ENCODE measurements around the gene TRIM8.
"Not testable (repeated sequence)": the region's sequence is repeated elsewhere in the genome, so short reads cannot be mapped to it uniquely, and the experiment has no call there.

The TRIM8 gene

DNA sequence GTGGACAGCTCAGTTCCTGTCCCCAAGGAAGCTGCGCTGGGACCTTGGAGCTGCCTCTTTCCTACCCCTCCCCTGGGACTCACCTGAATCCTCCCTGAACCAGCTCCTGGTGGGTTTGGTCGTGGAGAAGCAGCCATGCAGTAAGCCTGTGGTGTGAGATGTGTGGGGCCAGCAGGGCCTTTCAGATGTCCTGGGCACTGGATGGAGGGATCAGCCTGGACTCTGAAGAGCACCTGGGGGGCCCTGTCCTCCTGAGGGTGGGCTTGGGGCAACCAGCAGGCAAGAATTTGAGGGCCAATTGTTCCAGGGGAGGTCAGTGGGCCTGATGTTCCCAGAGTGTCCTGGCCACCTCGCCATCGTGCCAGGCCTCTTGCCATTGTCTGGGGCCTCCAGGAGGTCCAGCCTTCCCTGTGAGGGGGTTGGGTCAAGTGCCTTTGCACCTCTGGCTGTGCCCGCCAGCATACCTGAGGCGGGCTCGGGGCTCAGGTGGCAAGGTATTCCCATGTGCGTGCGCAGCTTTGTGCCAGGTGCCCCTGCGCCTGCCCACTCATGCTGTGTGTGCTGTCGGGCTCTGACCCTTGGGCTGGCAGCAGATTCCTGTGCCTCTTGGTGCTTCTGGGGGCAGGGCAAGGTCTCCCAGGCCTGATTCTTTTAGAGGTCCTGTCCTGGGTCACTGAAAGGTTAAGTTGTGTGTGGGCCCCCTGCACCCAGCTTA lies 7.3 kb downstream of the TRIM8 start:
- peak; percentile 45 for DNase-seq

DNA sequence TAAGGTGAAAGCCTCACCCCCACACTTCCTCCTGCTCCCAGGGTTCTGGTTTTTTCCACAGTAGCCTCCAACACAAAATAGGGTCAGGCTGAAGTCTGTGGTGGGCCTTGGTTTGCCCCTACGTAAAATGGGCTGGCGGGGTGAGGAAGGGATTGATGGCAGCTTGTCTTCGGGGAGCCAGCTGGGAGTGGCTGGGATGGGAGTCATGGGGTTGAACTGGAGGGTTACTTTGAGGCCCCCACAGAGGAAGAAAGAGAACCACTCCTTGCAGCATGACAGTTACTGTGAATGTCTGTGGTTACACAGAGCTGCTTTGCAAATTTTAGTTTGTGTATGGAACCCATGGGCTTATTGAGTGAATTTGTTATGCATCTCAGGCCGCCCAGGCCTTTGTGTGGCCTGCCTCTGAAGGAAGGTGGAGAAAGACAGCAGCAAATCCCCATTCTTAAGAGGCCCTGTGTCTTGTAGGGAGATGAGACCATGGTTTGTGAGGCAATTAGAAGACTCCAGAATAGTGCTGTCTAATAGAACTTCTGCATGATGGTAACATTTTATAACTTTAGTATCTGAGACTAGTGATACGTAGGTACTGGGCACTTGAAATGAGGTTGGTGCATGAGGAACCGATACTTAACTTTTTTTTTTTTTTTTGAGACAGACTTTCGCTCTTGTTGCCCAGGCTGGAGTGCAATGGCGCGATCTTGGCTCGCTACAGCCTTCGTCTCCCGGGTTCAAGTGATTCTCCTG lies 8.1 kb downstream of the TRIM8 start:
- DNase-seq = peak; percentile 29

DNA sequence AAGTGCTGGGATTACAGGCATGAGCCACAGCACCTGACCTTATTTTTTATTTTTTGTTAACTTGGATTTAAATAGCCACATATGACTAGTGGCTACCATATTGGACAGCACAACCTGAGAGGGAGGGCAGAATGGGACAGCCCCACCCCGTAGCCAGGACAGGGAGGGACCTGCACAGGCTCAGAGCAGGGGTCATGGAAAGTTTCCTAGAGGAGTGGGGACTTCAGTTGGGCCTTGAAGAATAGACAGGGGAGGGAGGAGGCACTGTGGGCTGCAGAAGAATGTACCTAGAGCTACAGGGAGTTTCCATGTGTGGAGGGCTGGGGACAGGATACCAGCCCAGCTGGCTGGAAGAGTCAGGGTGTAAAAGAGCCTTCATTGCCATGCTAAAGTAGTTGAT lies 8.8 kb downstream of the TRIM8 start:
- no peak for DNase-seq

- DNase-seq = no peak
These were observed 10.3 kb downstream of the TRIM8 start for GRCh38 chr10:102654566-102654965.

DNA sequence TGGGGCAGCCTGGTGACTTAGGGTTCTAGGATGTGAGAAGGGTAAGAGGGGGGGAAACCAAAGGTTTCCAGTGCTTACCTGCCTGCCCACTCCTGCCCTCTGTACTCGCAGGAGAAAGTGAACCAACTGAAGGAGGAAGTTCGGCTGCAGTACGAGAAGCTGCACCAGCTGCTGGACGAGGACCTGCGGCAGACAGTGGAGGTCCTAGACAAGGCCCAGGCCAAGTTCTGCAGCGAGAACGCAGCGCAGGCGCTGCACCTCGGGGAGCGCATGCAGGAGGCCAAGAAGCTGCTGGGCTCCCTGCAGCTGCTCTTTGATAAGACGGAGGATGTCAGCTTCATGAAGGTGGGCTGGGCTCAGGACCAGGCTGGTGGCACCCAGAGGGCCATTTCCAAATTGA lies 10.7 kb downstream of the TRIM8 start:
- DNase-seq = no peak

- no peak for DNase-seq
These were observed 11.7 kb downstream of the TRIM8 start for GRCh38 chr10:102656026-102656425.

GRCh38 chr10:102656791-102657371 lies 12.6 kb downstream of the TRIM8 start:
- DNase-seq = peak; percentile 46

- peak; percentile 42 for DNase-seq
These were observed 13.2 kb downstream of the TRIM8 start for GRCh38 chr10:102657451-102657850.

DNA sequence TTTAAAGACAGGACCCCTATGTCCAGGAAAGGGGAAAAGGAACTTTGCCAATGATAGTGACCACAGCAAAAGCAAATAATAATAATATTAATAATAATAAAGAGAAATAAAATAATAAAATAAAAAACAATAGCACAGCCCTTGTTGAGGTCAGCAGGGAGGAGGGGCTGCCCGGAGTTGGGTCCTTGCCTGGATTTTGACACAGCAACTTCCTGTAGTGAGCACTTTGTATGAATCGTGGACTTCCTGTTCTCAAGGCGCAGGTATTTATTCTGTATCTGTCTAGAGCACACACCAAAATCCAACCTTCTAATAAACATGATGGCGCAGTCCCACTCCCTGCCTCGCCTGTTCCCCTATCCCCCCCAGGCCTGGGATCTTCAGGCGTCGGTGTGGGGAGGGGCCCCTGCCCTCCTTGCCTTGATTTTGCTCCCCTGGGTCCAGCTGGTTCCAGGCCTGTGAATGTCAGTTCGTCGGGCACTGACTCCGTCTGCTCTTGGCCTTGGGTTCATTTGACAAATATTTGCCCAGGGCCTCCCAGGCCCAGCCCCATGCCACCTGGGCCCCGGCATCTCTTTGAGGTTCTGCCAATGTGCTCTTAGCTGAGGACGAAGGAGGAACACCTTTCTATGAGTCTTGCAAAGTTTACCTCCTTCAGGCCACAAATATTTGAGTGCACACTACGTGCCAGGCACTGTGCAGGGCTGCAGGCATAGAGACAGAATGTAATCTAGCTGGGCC lies 13.9 kb downstream of the TRIM8 start:
- peak; percentile 43 for DNase-seq

DNA sequence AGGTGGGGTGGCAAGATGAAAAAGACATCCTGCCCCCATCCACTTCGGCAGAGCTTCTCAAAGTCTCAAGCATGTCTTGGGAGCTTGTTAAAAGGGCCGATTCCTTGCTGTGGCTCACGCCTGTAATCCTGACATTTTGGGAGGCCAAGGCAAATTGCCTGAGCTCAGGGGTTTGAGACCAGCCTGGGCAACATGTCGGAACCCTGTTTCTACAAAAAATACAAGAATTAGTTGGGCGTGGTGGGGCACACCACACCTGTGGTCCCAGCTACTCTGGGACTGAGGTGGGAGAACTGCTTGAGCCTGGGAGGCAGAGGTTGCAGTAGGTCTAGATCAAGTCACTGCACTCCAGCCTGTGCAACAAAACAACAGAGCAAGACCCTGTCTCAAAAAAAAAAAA lies 14.5 kb downstream of the TRIM8 start:
- DNase-seq = peak; percentile 43

DNA sequence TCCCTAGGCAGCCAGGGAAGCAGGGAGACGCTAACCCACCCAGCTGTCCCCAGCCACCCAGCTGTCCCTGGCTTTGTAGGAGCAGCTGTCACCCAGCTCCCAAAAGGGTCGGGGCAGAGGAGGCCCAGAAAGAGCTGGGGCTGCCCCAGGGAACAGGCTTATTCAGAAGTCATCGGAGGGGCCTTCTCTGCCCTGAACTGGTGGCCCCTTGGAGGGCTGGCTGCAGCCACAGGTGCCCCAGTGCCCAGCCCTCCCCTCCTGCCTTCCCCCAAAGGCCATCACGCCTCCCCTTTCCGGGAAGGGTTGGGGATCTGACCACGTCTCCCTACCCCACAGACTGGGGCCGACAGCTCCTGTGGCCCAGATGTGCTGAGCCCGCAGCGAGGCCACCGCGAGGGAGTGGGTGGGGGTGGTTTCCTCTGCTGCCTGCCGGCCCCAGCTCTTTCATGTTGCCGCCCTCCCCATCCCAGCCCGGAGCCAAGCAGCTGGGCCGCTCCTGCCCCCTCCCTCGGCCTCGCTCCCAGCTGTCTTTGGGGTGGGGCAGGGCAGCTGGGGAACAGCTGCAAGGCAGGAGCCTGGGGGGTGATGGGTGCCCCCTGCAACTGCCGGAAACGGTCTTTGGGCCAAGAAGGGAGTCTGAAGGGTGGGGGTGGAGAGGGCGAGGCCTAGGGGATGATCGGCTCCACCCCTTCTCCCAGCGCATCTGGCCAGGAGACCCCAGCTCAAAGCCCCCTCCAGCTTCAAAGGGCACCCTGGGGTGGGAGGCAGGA lies 16.8 kb downstream of the TRIM8 start:
- peak; percentile 63 for DNase-seq

GRCh38 chr10:102661658-102662028 lies 17.4 kb downstream of the TRIM8 start:
- DNase-seq = no peak

DNA sequence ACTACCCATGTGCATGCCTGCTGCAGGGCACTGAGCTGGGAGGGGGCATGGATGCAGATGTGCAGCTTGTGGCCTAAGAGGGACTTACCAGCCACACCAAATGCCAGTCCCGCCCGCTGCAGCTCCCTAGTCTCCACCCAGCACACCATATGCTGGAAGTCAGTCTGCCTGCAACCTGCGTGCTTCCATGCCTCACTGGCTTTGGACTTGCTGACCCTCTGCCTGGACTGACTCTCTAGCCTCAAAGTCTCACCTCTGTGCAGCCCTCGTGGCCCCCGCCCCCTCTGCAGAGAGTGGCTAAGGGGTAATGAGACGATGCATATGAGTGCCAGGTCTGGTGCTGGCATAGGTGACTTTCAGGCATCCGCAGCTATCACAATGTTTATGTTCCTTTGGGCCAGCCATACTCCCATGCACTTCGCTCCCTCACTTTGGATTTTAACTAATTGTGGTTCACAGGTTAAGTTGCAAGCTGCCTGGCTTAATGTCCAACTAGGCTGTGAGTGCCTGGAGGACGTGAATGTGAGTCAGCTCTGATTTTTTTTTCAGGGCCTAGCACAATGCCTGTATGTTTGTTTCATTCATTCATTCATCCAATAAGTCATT lies 21.7 kb downstream of the TRIM8 start:
- no peak for DNase-seq

DNA sequence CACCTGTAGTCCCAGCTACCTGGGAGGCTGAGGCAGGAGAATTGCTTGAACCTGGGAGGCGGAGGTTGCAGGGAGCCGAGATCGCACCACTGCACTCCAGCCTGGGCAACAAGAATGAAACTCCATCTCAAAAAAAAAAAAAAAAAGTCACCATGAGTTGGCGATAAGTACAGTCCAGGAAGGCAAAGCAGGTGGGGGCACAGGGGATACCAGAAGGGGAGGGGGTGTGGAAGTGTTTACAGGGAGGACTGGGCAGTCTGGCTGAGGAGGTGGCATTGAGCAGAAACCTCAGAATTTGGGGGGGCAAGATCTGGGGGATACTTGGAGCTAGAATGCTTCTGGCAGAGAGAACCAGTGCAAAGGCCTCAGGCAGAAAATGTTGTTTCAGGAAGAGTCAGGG lies 23.1 kb downstream of the TRIM8 start:
- DNase-seq = not testable (repeated sequence)

- DNase-seq = no peak
These were observed 24.2 kb downstream of the TRIM8 start for GRCh38 chr10:102668326-102669107.

GRCh38 chr10:102669206-102670064 lies 25.2 kb downstream of the TRIM8 start:
- peak; percentile 76 for DNase-seq

DNA sequence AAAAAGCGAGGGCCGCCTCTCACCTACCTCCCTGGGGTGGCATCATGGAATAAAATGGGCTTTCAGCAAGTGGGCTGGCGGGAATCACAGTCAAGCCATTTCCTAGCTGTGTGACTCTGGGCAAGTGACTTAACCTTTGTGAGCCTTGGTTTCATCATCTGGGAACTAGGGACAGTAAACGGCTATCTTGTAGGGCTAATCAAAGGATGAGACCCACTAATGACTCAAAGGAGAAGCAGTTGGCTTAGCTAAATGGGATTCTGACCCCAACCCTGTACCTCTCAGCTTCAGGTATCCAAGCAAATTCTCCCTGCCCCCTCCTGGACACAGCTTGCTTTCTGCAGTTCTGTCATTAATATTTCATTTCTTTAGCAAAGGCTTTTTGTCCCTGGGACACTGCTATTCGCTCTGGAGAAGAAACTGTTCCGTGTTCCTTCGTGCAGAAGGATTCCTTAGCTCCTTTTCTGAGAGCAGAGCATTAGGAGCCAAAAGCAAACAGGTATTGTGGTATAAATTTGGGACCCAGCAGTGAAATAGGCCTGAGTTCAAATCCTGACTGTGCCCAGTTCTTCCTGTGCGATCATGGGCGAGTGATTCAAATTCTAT lies 25.9 kb downstream of the TRIM8 start:
- no peak for DNase-seq

DNA sequence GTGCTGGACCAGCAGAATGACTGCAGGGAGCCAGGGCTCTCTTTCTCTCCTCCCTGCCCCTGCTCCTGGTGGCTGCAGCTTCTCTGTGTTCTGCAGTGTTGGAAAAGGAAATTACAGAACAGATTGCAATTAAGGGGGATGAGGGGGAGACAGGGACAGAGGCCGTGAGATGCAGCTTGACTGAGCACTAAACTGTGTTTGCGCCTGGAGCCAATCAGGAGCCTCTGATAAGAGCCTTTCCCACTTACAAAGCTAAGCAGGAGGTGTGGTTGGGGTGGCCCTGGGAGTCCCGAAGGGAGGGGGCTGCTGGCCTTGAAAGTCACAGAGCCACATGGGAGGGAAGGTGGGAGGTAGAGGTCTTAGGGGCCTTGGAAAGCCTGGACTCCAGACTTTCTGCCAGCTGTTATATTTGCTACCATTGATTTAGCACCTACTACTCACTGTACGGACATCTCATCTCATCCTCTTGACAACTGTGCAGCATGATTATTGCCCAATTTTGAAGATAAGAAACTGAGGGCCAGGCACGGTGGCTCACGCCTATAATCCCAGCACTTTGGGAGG lies 26.7 kb downstream of the TRIM8 start:
- DNase-seq = no peak

- no peak for DNase-seq
These were observed 29.0 kb downstream of the TRIM8 start for GRCh38 chr10:102673236-102673818.
